Fibroblast of skin of left quadriceps (primary cell): ENCODE measurements around the gene AMBN.

Source experiments
- DNase-seq, 2 experiments: peaks; one replicate each; pipeline ENCODE4 v3.0.0-alpha.2; 2013; ENCODE audit warnings: low read depth in 2 of 2

Gene AMBN, protein sequence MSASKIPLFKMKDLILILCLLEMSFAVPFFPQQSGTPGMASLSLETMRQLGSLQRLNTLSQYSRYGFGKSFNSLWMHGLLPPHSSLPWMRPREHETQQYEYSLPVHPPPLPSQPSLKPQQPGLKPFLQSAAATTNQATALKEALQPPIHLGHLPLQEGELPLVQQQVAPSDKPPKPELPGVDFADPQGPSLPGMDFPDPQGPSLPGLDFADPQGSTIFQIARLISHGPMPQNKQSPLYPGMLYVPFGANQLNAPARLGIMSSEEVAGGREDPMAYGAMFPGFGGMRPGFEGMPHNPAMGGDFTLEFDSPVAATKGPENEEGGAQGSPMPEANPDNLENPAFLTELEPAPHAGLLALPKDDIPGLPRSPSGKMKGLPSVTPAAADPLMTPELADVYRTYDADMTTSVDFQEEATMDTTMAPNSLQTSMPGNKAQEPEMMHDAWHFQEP

DNA sequence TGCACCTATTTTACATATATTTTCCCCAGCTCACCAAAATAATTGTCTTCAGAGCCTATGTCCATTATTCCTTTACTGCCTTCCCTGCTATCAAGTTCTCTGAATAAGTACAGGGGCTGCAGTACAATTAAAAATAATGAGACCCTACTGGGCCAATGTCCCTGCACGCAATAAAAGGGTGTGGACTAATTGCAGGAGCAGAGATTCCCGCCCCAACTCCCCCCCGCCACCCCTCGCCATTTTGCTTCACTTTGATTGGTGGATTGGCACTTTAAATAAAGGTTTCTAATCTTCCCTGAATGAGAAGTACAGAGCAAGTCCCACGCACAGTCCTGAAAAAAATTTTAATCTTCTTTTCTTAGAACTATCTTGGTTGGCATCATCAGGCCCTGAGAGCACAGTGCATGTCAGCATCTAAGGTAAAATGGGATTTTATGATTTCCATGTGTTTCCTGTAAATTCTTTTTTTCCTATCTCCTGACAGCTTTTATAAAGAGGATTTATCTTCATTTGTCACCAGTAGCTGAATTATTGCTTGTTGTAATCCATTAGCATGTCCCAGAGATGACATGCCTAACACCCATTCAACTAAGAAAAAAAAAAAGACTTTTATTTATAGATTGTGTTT is at the start of gene AMBN:
Gene AMBN (plus strand): TSS at position 302 of the 628 bp plus-strand sequence. CDS start 103 bp downstream, at position 405.
- DNase-seq = no peak

GRCh38 chr4:70544279-70544868 is 47.7 kb upstream of the AMBN start:
- no peak for DNase-seq

DNA sequence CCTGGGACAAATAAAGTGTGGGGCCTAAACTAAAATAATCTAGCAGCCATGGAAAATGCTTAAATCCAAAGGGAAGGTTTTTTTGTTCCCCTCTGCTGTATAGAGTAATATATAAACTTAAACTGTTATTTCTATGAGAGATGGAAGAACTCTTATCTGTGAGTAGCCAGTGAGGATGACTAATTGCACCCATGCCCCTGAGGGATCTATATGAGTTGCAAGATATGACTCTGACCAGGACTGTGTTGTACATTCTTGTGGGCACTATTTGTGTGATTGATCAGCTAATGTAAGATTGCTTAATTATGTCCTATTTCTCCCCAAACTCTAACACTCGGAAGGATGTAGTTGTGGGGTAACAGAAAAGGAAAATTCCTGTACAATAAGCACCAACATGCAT is 35.2 kb upstream of the AMBN start:
- DNase-seq = no peak

- DNase-seq = peak; percentile 7 to 11
Measured at GRCh38 chr4:70559211-70559830, 32.7 kb upstream of the AMBN start.

GRCh38 chr4:70559924-70560323 is 32.1 kb upstream of the AMBN start:
- DNase-seq = no peak

DNA sequence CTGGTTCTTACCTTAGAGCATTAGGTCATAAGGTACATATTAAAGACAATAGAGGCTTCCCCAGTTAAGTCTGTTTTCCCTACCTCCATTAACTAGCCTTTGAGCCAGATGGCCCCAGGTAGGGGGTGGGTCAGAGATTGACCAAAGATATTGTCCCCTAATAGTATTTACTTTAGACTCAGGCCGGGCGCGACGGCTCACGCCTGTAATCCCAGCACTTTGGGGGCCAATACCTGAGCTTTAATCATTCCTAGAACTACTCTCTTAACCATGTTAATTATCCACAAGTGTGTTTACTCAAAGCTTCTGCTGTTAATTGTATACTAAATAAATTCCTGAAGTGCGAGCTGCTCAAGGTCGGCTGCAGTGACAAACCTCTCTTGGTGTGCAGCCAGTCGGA is 28.0 kb upstream of the AMBN start:
- DNase-seq = no peak

DNA sequence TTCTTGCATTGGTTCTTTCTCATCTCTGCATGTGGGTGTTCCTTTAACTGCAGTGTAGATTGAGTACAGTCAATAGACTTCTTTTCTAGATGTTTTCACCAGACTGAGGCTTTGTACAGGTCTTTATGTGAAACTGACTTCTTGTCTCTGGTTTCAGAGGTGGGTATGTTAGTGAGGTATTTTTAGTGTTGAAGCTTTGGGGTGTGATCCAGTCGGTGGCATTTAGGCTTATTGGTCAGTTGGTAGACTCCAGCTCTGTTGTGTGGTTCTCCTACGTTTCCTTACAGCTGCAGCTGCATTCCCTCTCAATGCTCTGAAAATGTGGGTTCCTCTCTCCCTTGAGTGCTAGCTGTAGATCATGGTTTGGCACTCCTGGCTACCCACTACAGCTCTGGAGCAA is 21.3 kb upstream of the AMBN start:
- DNase-seq = no peak

GRCh38 chr4:70571772-70572171 is 20.3 kb upstream of the AMBN start:
- DNase-seq = no peak

DNA sequence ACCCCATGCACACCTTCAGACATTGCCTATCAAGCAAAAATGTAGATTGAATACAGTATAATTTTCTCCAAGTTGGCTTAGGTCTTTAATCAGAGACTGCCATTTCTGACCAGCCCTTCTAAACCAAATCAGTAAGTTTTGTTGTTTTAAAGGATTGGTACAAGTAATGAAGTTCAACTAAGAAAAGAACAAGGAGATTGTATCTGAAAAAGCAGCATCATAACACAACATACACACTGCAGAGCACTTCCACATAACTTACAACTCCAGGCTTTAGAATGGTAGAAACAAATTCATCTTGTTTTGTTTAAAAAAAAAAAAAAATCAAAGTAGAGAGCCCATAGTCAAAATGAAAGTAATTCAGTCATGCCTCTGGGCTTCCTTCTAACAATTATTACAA is 16.1 kb upstream of the AMBN start:
- DNase-seq = no peak

GRCh38 chr4:70577220-70577927 is 14.7 kb upstream of the AMBN start:
- no peak for DNase-seq

GRCh38 chr4:70581980-70582379 is 10.1 kb upstream of the AMBN start:
- no peak for DNase-seq

DNA sequence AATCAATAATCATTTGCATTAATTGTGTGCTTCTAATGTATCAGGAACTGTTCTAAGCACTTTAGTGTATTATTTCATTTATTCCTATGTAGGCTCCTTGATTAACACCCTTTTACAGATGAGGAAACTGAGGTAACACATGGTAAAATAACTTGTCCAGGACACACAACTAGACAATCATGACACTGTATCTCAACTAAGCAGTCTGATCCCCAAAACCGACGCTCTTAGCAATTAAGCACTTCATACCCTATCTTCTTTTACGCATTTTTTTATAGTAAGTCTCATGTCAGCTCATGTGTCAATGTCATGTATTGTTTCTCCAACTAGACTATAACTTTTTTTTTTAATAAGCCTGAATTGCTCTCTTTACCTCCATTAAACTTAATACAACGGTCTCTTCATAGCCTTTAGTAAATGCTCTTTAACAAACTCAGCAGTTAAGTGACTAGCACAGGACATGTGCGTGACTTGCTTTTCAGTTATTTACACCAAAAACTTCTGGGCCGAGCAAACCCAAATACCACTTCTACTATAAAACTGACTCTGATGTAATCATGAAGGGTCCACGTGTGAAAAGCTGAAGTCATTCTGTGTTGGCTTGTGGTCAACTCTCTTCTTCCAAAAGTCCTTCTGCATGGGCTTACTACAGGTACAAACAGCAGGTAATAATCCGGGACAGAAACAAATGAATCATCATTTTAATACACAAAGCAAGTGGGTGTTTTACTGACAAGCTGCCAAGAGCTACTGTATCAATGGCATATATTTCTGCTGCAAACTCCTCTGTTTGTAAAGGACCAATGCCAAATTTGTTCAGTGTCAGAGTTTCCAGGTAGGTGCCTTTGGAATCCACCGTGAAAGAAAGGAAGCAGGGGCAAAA is 7.9 kb upstream of the AMBN start:
- DNase-seq = no peak

DNA sequence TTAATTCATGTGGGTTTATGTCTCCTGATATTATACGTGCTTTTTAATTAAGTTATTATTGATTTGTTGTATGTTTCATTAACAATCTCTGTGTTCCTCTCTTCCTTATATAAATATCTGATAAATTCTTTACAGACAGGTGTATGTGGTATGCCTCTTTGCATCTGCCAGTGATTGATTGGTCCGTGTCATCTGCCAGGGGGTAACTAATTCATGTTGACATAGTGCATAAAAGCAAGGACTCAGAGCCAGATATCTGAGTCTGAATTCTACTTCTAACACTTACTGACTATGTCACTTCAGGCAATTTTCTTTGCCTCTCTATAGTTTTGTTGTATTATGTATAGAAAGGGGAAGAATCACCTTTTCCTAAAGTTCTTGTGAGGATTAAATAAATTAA is 5.2 kb upstream of the AMBN start:
- no peak for DNase-seq

DNA sequence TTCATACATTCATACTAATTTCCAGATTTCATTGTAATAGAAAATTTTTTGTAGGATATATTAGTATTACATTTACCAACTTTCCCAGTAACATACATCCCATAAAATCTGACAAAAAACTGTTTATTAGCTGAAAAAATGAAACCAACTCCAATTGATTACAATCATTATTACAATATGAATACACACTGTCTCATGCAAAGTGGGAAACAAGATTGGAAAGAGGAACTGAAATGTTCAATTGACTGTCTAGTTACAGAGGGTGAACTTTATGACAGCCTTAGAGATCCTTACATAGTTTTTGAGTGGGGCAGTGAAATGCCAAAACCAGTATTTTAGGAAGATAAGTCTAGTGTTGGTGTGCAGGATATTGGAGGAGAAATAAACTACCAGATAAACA is 2.3 kb upstream of the AMBN start:
- DNase-seq = no peak

- DNase-seq = no peak
Measured at GRCh38 chr4:70594196-70594595, 2.1 kb downstream of the AMBN start.

- DNase-seq = no peak
Measured at GRCh38 chr4:70600305-70600704, 8.2 kb downstream of the AMBN start.

- no peak for DNase-seq
Measured at GRCh38 chr4:70600977-70601376, 8.9 kb downstream of the AMBN start.

DNA sequence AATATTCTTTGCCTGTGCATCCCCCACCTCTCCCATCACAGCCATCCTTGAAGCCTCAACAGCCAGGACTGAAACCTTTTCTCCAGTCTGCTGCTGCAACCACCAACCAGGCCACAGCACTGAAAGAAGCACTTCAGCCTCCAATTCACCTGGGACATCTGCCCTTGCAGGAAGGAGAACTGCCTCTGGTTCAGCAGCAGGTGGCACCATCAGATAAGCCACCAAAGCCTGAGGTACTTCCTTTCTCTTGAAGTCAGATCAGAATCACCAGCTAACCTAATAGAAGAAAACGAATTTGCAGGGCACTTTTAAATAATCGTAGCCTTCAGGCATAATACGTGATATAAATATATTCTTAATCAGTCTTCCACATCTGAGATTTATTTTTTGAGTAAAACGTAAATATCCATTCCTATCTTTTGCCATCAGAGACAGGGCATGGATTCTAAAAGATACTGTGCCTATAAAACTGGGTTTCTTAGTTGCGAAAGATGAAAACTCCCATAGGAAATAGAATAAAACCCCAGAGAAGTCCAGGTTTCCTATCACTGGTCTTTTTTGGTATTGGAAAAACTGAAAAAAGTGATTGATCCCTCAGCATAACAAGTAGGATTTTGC is 9.5 kb downstream of the AMBN start:
- DNase-seq = peak; percentile 28 to 33

- no peak for DNase-seq
Measured at GRCh38 chr4:70603856-70604255, 11.8 kb downstream of the AMBN start.

GRCh38 chr4:70606459-70606858 is 14.4 kb downstream of the AMBN start:
- no peak for DNase-seq
